Measurements from ENCODE around the gene SCTR.

The SCTR gene

GRCh38 chr2:119426396-119426675 is 97.9 kb downstream of the SCTR start:
- H3K23ac ChIP-seq (ENCODE audit: low read length) = no peak overlapping the region
- H2BK120ac ChIP-seq (ENCODE audit: low read depth, low read length) = no peak overlapping the region
- no peak for DNase-seq
- H3K4me3 ChIP-seq (ENCODE audit: low read length) = no peak overlapping the region
- H3K4me2 ChIP-seq (ENCODE audit: low read length) = no peak overlapping the region
- WGBS (ENCODE audit: extremely low coverage, insufficient coverage, low lambda C conversion rate) = no CpG with 5 or more reads among the region's 5 CpGs
- no peaks in the 10 kb centered on the region for H3K79me1 ChIP-seq (ENCODE audit: low read length)
- H3K36me3 ChIP-seq (ENCODE audit: control insufficient read depth, insufficient read depth, low read length) = no peaks in the 10 kb centered on the region
- no peak overlapping the region for H2AK5ac ChIP-seq (ENCODE audit: low read length)
- H3K4me1 ChIP-seq (ENCODE audit: control insufficient read depth, low read depth, low read length) = peaks cover 8% of the 10 kb centered on the region
- H3K27me3 ChIP-seq (ENCODE audit: insufficient read depth, low read length, poor library complexity) = no peaks in the 10 kb centered on the region
- no peak overlapping the region for H4K8ac ChIP-seq (ENCODE audit: low read depth, low read length)
- H3K79me2 ChIP-seq (ENCODE audit: control insufficient read depth, insufficient read depth, low read length) = no peaks in the 10 kb centered on the region
- no peak overlapping the region for H3K18ac ChIP-seq (ENCODE audit: low read length)
- no peak overlapping the region for H4K5ac ChIP-seq (ENCODE audit: low read length)
- no peak overlapping the region for H2BK15ac ChIP-seq (replicated peaks; ENCODE audit: low read depth)
- no peak overlapping the region for H3K9ac ChIP-seq (ENCODE audit: low read length)
- no peak overlapping the region for H3K4ac ChIP-seq (ENCODE audit: low read depth, low read length)
- no peak overlapping the region for H2BK5ac ChIP-seq (ENCODE audit: low read length)
- H3K56ac ChIP-seq (ENCODE audit: low read length) = no peak overlapping the region
- no peak overlapping the region for H3K27ac ChIP-seq (ENCODE audit: low read depth, low read length)

GRCh38 chr2:119425620-119426395 is 98.5 kb downstream of the SCTR start:
- no peaks in the 10 kb centered on the region for H3K79me2 ChIP-seq (ENCODE audit: control insufficient read depth, insufficient read depth, low read length)
- no peak overlapping the region for H3K9ac ChIP-seq (ENCODE audit: low read length)
- H3K4ac ChIP-seq (ENCODE audit: low read depth, low read length) = no peak overlapping the region
- H3K56ac ChIP-seq (ENCODE audit: low read length) = no peak overlapping the region
- no peaks in the 10 kb centered on the region for H3K27me3 ChIP-seq (ENCODE audit: insufficient read depth, low read length, poor library complexity)
- H3K18ac ChIP-seq (ENCODE audit: low read length) = no peak overlapping the region
- WGBS (ENCODE audit: extremely low coverage, insufficient coverage, low lambda C conversion rate) = no CpG with 5 or more reads among the region's 7 CpGs
- H3K4me2 ChIP-seq (ENCODE audit: low read length) = no peak overlapping the region
- H2BK5ac ChIP-seq (ENCODE audit: low read length) = no peak overlapping the region
- H3K79me1 ChIP-seq (ENCODE audit: low read length) = no peaks in the 10 kb centered on the region
- no peak overlapping the region for H4K5ac ChIP-seq (ENCODE audit: low read length)
- no peak for DNase-seq
- H3K27ac ChIP-seq (ENCODE audit: low read depth, low read length) = no peak overlapping the region
- no peak overlapping the region for H2BK120ac ChIP-seq (ENCODE audit: low read depth, low read length)
- H3K4me1 ChIP-seq (ENCODE audit: control insufficient read depth, low read depth, low read length) = peaks cover 8% of the 10 kb centered on the region
- H2AK5ac ChIP-seq (ENCODE audit: low read length) = peak overlapping the region; percentile 27
- no peak overlapping the region for H4K8ac ChIP-seq (ENCODE audit: low read depth, low read length)
- no peak overlapping the region for H3K4me3 ChIP-seq (ENCODE audit: low read length)
- H2BK15ac ChIP-seq (replicated peaks; ENCODE audit: low read depth) = no peak overlapping the region
- H3K23ac ChIP-seq (ENCODE audit: low read length) = no peak overlapping the region
- no peaks in the 10 kb centered on the region for H3K36me3 ChIP-seq (ENCODE audit: control insufficient read depth, insufficient read depth, low read length)

GRCh38 chr2:119425119-119425405 is 99.2 kb downstream of the SCTR start:
- no peak overlapping the region for H2AK5ac ChIP-seq (ENCODE audit: low read length)
- no peak overlapping the region for H3K23ac ChIP-seq (ENCODE audit: low read length)
- H3K18ac ChIP-seq (ENCODE audit: low read length) = no peak overlapping the region
- no peak overlapping the region for H3K56ac ChIP-seq (ENCODE audit: low read length)
- no peak overlapping the region for H3K27ac ChIP-seq (ENCODE audit: low read depth, low read length)
- H3K4me3 ChIP-seq (ENCODE audit: low read length) = no peak overlapping the region
- H3K4me1 ChIP-seq (ENCODE audit: control insufficient read depth, low read depth, low read length) = peaks cover 3% of the 10 kb centered on the region
- H2BK120ac ChIP-seq (ENCODE audit: low read depth, low read length) = no peak overlapping the region
- no CpG with 5 or more reads among the region's 1 CpG for WGBS (ENCODE audit: extremely low coverage, insufficient coverage, low lambda C conversion rate)
- H3K27me3 ChIP-seq (ENCODE audit: insufficient read depth, low read length, poor library complexity) = no peaks in the 10 kb centered on the region
- no peak overlapping the region for H3K4ac ChIP-seq (ENCODE audit: low read depth, low read length)
- no peak for DNase-seq
- H3K79me2 ChIP-seq (ENCODE audit: control insufficient read depth, insufficient read depth, low read length) = no peaks in the 10 kb centered on the region
- no peak overlapping the region for H2BK5ac ChIP-seq (ENCODE audit: low read length)
- H2BK15ac ChIP-seq (replicated peaks; ENCODE audit: low read depth) = no peak overlapping the region
- no peaks in the 10 kb centered on the region for H3K36me3 ChIP-seq (ENCODE audit: control insufficient read depth, insufficient read depth, low read length)
- no peak overlapping the region for H3K9ac ChIP-seq (ENCODE audit: low read length)
- H3K79me1 ChIP-seq (ENCODE audit: low read length) = no peaks in the 10 kb centered on the region
- H3K4me2 ChIP-seq (ENCODE audit: low read length) = no peak overlapping the region
- H4K8ac ChIP-seq (ENCODE audit: low read depth, low read length) = no peak overlapping the region
- H4K5ac ChIP-seq (ENCODE audit: low read length) = no peak overlapping the region

- DNase-seq = no peak
- H4K5ac ChIP-seq (ENCODE audit: low read length) = no peak overlapping the region
- no peak overlapping the region for H3K56ac ChIP-seq (ENCODE audit: low read length)
- no peaks in the 10 kb centered on the region for H3K36me3 ChIP-seq (ENCODE audit: control insufficient read depth, insufficient read depth, low read length)
- H2BK15ac ChIP-seq (replicated peaks; ENCODE audit: low read depth) = no peak overlapping the region
- H3K23ac ChIP-seq (ENCODE audit: low read length) = no peak overlapping the region
- no CpG with 5 or more reads among the region's 10 CpGs for WGBS (ENCODE audit: extremely low coverage, insufficient coverage, low lambda C conversion rate)
- H2BK120ac ChIP-seq (ENCODE audit: low read depth, low read length) = no peak overlapping the region
- H2BK5ac ChIP-seq (ENCODE audit: low read length) = no peak overlapping the region
- peaks cover 3% of the 10 kb centered on the region for H3K4me1 ChIP-seq (ENCODE audit: control insufficient read depth, low read depth, low read length)
- H3K27ac ChIP-seq (ENCODE audit: low read depth, low read length) = no peak overlapping the region
- H3K79me1 ChIP-seq (ENCODE audit: low read length) = no peaks in the 10 kb centered on the region
- no peak overlapping the region for H3K18ac ChIP-seq (ENCODE audit: low read length)
- no peaks in the 10 kb centered on the region for H3K79me2 ChIP-seq (ENCODE audit: control insufficient read depth, insufficient read depth, low read length)
- H3K27me3 ChIP-seq (ENCODE audit: insufficient read depth, low read length, poor library complexity) = no peaks in the 10 kb centered on the region
- H2AK5ac ChIP-seq (ENCODE audit: low read length) = no peak overlapping the region
- no peak overlapping the region for H3K4me3 ChIP-seq (ENCODE audit: low read length)
- H3K4me2 ChIP-seq (ENCODE audit: low read length) = no peak overlapping the region
- no peak overlapping the region for H4K8ac ChIP-seq (ENCODE audit: low read depth, low read length)
- no peak overlapping the region for H3K9ac ChIP-seq (ENCODE audit: low read length)
- no peak overlapping the region for H3K4ac ChIP-seq (ENCODE audit: low read depth, low read length)
These were observed 99.8 kb downstream of the SCTR start for GRCh38 chr2:119424284-119425118.

GRCh38 chr2:119423811-119424210 is 100.5 kb downstream of the SCTR start:
- no peak overlapping the region for H2BK15ac ChIP-seq (replicated peaks; ENCODE audit: low read depth)
- H3K27me3 ChIP-seq (ENCODE audit: insufficient read depth, low read length, poor library complexity) = no peaks in the 10 kb centered on the region
- no peak overlapping the region for H4K5ac ChIP-seq (ENCODE audit: low read length)
- no peaks in the 10 kb centered on the region for H3K79me1 ChIP-seq (ENCODE audit: low read length)
- H2AK5ac ChIP-seq (ENCODE audit: low read length) = no peak overlapping the region
- H3K4me2 ChIP-seq (ENCODE audit: low read length) = no peak overlapping the region
- no peaks in the 10 kb centered on the region for H3K36me3 ChIP-seq (ENCODE audit: control insufficient read depth, insufficient read depth, low read length)
- H3K4ac ChIP-seq (ENCODE audit: low read depth, low read length) = no peak overlapping the region
- H3K4me3 ChIP-seq (ENCODE audit: low read length) = no peak overlapping the region
- no peak overlapping the region for H3K9ac ChIP-seq (ENCODE audit: low read length)
- no peaks in the 10 kb centered on the region for H3K79me2 ChIP-seq (ENCODE audit: control insufficient read depth, insufficient read depth, low read length)
- H3K27ac ChIP-seq (ENCODE audit: low read depth, low read length) = no peak overlapping the region
- H2BK120ac ChIP-seq (ENCODE audit: low read depth, low read length) = no peak overlapping the region
- H2BK5ac ChIP-seq (ENCODE audit: low read length) = no peak overlapping the region
- no peak overlapping the region for H4K8ac ChIP-seq (ENCODE audit: low read depth, low read length)
- peaks cover 3% of the 10 kb centered on the region for H3K4me1 ChIP-seq (ENCODE audit: control insufficient read depth, low read depth, low read length)
- no CpG with 5 or more reads among the region's 2 CpGs for WGBS (ENCODE audit: extremely low coverage, insufficient coverage, low lambda C conversion rate)
- H3K23ac ChIP-seq (ENCODE audit: low read length) = no peak overlapping the region
- no peak overlapping the region for H3K56ac ChIP-seq (ENCODE audit: low read length)
- DNase-seq = no peak
- H3K18ac ChIP-seq (ENCODE audit: low read length) = no peak overlapping the region

- H3K56ac ChIP-seq (ENCODE audit: low read length) = no peak overlapping the region
- no peak for DNase-seq
- no peak overlapping the region for H3K27ac ChIP-seq (ENCODE audit: low read depth, low read length)
- no CpG with 5 or more reads among the region's 2 CpGs for WGBS (ENCODE audit: extremely low coverage, insufficient coverage, low lambda C conversion rate)
- no peak overlapping the region for H3K4me2 ChIP-seq (ENCODE audit: low read length)
- no peak overlapping the region for H3K23ac ChIP-seq (ENCODE audit: low read length)
- no peak overlapping the region for H4K8ac ChIP-seq (ENCODE audit: low read depth, low read length)
- H3K4me1 ChIP-seq (ENCODE audit: control insufficient read depth, low read depth, low read length) = peaks cover 3% of the 10 kb centered on the region
- no peak overlapping the region for H2BK15ac ChIP-seq (replicated peaks; ENCODE audit: low read depth)
- H2AK5ac ChIP-seq (ENCODE audit: low read length) = no peak overlapping the region
- H3K79me1 ChIP-seq (ENCODE audit: low read length) = no peaks in the 10 kb centered on the region
- H3K36me3 ChIP-seq (ENCODE audit: control insufficient read depth, insufficient read depth, low read length) = no peaks in the 10 kb centered on the region
- no peaks in the 10 kb centered on the region for H3K79me2 ChIP-seq (ENCODE audit: control insufficient read depth, insufficient read depth, low read length)
- no peak overlapping the region for H3K4me3 ChIP-seq (ENCODE audit: low read length)
- H4K5ac ChIP-seq (ENCODE audit: low read length) = no peak overlapping the region
- H3K27me3 ChIP-seq (ENCODE audit: insufficient read depth, low read length, poor library complexity) = no peaks in the 10 kb centered on the region
- no peak overlapping the region for H3K4ac ChIP-seq (ENCODE audit: low read depth, low read length)
- no peak overlapping the region for H3K9ac ChIP-seq (ENCODE audit: low read length)
- no peak overlapping the region for H3K18ac ChIP-seq (ENCODE audit: low read length)
- H2BK5ac ChIP-seq (ENCODE audit: low read length) = no peak overlapping the region
- H2BK120ac ChIP-seq (ENCODE audit: low read depth, low read length) = no peak overlapping the region
These were observed 101.2 kb downstream of the SCTR start for GRCh38 chr2:119423108-119423444.

Data from mesendoderm (in vitro differentiated cells).